ENCODE measurements around the gene MEF2A.
A peak's percentile ranks its signal among the peaks of the same experiment; 100 is the strongest.

The MEF2A gene

DNA sequence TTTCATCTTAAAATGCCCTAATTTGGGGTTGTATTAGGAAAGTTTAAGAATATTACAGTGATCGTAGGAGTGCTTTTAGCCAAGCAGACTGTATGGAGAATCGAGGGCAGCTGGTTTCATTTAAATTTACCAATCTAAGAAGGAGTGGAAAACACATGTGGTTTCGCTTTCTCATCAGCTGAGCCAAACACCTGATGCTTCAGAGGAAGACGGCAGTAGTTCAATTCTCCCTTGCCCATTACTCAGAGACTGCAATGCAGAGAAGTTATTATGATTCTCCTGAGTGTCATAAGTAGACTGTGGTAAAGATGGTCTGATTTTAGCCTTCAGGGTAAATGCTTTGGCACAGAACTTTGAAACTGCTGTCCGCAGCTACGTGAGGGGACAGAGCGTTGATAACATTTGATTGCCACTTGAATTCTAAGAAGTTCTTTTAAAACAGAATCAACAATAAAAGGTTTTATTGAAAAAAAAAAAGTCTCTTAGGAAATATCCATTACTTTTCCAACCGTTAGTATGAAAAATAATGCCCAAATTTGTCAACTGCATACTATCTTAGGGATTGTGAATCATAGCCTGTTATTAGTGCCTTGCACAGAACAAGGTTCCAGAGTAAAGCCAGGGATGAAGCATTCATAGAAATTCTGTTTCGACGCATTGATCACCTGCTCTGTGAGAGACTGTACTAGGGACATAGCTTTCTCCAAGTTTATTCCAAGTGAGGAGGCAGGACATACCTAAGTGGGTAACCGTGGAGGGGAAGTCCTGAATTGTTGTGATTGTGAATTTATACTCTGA lies 141.9 kb downstream of the MEF2A start:
- DNase-seq: no peak

DNA sequence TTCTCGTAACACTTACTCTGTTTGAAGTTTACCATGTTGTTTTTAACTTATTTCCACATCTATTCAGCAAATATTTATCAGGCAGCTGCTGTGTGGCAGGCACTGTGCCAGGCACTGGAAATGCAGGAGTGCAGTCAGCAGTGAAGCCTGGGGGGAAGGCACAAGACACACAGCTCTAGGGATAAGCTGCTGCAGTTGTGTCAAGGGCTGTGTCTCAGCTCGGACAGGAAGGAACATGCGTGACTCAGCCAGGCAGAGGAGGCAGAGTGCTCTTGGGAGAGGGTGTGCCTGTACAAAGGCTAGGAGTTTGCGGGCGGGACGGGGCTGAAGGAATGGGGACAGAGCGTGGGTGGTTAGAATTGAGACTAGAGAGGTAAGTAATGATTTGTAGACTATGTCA lies 142.8 kb downstream of the MEF2A start:
- no peak for DNase-seq

GRCh38 chr15:99709243-99709986 lies 143.6 kb downstream of the MEF2A start:
- no peak for DNase-seq

- no peak for DNase-seq
These were observed 145.8 kb downstream of the MEF2A start for GRCh38 chr15:99711625-99712024.

GRCh38 chr15:99712415-99712814 lies 146.6 kb downstream of the MEF2A start:
- no peak for DNase-seq

GRCh38 chr15:99716540-99717095 lies 150.8 kb downstream of the MEF2A start:
- no peak for DNase-seq

GRCh38 chr15:99717161-99718009 lies 151.6 kb downstream of the MEF2A start:
- DNase-seq: no peak

DNA sequence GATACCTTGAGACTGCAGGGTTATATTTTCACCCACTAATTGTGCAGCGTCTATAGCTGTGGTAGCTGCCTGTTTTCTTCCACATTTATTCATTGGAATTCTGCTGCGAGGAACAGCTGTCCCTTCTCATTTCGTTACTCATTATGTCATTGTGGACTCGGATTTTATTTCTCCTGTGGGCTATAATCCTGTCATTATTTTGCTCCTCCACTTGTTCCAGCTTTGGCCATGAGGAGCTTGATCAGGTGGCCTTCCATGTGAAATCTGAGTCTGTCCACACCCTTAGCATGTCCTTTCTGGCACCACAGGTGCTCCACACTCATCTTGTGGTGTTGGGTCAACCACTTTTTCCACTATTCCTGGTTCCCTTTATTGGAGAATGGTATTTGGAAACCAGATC lies 152.6 kb downstream of the MEF2A start:
- no peak for DNase-seq

GRCh38 chr15:99719096-99719541 lies 153.3 kb downstream of the MEF2A start:
- DNase-seq: no peak

DNA sequence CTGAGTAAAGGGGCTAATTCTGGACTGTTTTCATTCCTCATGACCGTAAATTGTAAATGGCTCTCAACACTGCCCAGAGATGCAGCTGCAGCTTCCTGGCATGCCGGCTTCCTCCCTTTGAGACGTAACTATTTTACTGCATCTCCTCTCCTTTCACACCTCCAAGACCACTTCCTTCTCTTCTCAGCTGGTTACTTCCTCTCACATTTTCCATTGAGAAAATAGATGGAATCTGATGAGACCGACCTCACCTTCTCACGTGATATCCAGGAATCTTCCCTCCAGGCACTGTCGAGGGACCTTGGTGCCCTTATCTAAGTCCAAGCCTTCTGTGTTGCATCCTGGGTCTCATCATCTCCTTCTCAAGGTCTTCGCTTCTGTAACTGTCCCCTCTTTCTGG lies 154.7 kb downstream of the MEF2A start:
- DNase-seq: no peak

DNA sequence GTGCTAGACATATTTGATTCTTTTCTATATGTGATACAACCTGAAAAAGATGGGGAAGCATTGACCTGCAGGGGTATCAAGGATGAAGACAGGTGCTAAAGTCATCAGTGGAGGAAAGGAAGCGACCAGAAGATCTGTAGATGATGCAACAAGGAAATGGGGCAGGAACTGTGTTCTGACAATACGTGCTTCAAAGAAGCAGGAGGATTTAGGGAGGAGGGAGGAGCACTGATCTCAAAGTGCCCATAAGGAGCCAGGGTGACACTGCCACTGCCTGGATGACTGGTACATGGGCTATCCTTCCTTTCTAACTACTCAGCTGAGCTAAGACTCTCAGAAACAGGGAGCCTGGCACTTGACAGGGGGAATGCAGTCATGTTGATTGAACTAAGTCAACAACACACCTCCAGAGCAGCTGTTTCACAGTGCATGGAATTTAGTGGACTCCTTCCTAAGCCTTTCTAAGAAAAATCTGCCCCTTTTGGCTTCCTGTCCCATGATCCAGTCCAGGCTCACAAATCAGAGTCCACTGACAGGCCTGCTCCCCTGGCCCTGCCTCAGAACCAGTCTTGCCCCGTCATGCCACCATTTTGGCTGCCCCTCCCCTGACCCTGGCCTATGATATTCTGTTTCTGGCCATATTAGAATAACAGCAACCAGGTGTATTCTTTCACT lies 155.5 kb downstream of the MEF2A start:
- DNase-seq: no peak

DNA sequence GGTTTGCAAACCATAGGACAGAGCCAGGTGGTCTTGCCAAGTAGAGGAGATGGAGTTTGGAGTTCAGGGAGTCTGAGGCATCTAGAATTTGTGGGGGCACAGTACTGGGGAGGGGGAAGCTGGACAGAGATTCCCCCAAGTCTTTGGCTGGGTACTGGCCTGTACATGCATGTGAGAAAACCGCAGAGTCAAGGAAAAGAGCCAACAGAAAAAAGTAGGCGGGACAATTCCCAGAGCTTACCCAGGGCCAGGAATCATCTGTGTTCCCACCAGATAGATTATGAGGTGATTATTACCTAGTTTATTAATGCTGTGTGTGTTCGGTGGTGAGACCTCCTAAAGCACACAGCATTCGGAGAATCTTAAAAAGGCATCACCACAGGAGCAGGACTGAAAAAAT lies 156.1 kb downstream of the MEF2A start:
- no peak for DNase-seq

DNA sequence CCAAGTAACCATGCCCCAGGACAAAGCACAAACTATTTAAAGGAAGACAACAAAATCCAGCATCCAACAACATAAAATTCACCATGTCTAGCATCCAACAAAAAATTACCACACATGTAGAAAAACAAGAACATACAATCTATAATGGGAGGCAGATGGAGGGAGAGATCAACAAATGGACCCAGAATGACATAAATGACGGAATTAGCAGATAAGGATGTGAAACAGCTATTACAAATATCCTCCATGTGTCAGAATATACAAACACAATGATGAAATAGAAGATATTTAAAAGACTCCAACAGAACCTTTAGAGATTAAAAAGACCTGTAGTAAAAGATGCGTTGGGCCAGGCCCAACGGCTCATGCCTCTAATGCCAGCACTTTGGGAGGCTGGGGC lies 156.6 kb downstream of the MEF2A start:
- DNase-seq: no peak

DNA sequence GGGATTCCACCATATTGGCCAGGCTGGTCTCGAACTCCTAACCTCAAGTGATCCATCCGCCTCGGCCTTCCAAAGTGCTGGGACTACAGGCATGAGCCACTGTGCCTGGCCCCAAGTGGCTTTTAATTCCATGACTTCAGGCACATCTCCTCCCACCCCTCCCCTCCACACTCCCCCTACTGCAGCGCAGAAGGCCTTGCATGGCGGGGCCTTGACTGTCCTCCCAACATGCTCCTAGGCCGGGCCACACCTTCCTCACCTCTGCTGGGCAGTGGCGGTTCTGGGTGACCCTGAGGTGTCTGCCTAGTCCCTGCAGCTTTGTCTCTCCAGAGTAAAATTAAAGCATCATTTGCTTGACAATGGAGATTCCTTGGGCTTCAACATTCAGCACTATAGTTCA lies 160.5 kb downstream of the MEF2A start:
- no peak for DNase-seq

DNA sequence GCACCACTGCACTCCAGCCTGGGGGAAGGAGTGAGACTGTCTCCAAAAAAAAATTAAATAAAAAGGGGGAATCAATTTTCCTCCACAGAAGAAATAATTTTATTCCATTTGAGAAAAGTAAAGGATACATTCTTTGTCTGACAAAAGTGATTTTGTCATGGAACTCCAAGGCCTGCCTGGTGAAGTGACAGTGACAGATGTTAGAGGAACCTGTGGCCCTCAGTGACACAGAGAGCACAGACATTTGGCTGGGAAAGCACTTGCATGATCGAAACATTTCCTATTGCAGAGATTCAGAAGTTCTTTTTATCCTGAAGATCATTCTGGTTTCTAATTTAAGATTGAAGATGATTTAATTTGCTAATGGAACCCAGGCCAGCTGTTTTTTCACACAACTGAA lies 161.5 kb downstream of the MEF2A start:
- DNase-seq: no peak

GRCh38 chr15:99727733-99728132 lies 161.9 kb downstream of the MEF2A start:
- DNase-seq: no peak

DNA sequence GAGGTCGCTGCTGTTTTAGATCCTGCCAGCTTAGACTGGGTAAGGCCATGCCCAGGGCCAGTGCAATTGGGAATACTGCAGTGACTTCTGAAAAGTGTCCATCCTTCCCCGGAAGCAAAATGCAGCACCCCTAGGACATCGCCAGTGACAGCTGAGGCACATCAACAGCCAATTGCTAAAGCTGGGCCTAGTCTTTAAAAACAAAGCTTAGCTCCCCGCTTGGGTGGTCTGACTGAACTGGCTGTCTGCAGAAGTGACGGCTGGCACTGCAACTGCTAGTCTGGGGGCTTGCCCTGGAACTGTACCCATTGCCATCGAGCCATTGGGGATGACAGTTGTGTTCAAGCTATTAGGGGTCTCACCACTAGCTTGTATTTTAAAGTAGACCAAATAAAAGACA lies 163.1 kb downstream of the MEF2A start:
- no peak for DNase-seq

DNA sequence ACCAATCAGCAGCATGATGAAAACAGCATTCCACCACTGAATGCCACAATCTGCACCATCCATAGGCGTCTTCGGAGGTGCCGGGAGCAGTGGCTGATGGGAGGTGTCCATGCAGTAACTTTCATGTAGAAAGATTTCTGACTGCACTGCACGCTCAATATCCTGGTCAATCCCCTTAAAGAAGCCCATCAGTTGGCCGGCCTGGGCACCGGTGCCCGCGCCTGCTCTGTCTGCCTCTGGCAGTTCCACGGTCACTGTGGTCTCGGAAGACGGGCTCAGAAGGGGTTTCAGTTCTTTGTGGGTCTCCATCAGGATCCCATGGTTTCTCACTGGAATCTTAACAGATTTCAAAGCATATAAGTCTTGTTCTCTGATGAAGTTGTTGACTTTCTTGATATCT lies 163.5 kb downstream of the MEF2A start:
- DNase-seq: no peak

DNA sequence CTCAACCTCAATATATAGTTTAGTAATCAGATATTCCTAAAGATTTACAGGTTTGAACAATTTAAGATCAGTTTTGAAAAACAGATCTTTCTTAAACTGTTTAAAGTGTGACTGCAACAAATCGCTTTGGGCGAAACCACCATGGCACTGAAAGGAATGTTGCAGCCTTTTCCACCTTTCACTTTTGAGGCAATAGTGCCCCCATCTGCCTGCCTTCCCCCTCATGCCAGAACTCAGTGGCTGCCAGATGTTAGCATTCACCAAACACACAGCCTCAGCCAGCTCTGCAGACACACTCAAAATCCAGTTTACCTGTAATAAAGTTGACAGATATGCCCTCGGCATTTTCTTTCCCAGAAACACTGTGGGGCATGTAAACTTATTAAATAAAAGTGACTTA lies 164.1 kb downstream of the MEF2A start:
- DNase-seq: peak; percentile 9

- no peak for DNase-seq
These were observed 165.7 kb downstream of the MEF2A start for GRCh38 chr15:99731336-99732123.

DNA sequence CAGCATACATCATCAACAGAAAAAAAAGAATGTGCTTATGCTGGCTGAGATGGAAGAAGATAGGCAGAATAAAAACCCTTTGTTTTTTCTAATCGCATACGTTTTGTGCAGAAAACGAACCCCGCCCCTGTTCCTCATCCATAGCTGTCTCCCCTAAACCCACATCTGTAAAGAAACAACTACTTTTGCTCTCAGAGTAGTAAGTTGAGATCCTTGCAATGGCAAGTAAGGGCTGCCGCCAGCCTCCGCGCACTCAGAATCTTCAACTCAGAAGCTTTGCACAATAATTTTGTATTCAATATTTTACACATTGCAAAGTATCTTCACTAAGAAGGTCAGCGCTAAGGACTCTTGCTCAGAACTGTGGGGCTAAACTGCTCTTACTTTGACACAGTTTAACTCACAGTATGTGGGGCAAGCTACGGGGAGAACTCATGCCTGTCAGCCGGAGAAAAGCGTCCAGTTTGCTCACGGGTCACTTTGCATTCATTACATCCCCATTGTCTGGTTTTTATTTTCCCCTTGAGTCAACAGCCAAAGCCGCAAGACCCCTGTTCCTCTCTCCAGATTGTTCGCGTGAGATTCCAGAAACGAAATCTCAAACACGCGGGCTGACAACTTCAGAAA lies 166.5 kb downstream of the MEF2A start:
- DNase-seq: no peak
